GM10248 (cell line): ENCODE results near the gene CNR1.

Experiments used
- CTCF ChIA-PET: fragments of 300-600 bp; sonication (Branson Sonifier 250); formaldehyde crosslinking; extraction: SDS; loops from one replicate; lab custom pipeline; 2021; ENCODE audit warnings: antibody characterized with exemption; lab: Yijun Ruan, JAX
- POLR2A ChIA-PET: fragments of 350-650 bp; sonication (Branson Sonifier 250); formaldehyde crosslinking; extraction: SDS; loops from one replicate; lab custom pipeline; 2020; ENCODE audit warnings: antibody characterized with exemption; lab: Yijun Ruan, JAX
- DNase-seq: peaks from one replicate; pipeline ENCODE4 v3.0.0; 2012; ENCODE audit errors: extremely low spot score
- TF ChIP-seq, protein P1 (sequence below): IDR thresholded peaks from 2 replicates; pipeline ENCODE4 v1.5.1; 2012; ENCODE audit warnings: mild to moderate bottlenecking, low read depth; ENCODE audit errors: extremely low read depth, missing control alignments, control extremely low read depth

Gene CNR1

DNA sequence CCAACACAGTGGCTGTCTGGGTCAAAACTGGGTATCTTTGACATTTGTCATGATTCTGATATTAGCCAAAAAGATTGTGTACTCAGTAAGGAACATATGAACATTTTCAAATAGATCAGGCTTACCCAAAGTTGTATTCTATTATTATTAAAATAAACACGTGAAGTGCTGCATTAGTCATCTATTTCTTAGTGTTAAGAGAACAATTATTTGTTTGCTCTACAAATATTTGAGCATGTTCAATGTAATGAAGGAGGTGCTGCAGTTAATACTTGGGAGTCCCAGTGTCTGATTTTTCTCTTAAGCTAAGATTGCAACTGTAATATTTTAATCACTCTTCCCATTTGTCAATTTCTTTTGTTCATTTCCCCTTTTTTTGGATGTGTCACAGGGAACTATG lies 28.2 kb downstream of the CNR1 start:
- no peak for DNase-seq
- CTCF ChIA-PET = interaction anchor here (2.1 kb wide), 1 partner anchor 19 kb away, joined by 8 read pairs; no protein-coding TSS in a partner anchor
- TF ChIP-seq, protein P1, sequence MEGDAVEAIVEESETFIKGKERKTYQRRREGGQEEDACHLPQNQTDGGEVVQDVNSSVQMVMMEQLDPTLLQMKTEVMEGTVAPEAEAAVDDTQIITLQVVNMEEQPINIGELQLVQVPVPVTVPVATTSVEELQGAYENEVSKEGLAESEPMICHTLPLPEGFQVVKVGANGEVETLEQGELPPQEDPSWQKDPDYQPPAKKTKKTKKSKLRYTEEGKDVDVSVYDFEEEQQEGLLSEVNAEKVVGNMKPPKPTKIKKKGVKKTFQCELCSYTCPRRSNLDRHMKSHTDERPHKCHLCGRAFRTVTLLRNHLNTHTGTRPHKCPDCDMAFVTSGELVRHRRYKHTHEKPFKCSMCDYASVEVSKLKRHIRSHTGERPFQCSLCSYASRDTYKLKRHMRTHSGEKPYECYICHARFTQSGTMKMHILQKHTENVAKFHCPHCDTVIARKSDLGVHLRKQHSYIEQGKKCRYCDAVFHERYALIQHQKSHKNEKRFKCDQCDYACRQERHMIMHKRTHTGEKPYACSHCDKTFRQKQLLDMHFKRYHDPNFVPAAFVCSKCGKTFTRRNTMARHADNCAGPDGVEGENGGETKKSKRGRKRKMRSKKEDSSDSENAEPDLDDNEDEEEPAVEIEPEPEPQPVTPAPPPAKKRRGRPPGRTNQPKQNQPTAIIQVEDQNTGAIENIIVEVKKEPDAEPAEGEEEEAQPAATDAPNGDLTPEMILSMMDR = no peak
- POLR2A ChIA-PET = no interaction called here

DNA sequence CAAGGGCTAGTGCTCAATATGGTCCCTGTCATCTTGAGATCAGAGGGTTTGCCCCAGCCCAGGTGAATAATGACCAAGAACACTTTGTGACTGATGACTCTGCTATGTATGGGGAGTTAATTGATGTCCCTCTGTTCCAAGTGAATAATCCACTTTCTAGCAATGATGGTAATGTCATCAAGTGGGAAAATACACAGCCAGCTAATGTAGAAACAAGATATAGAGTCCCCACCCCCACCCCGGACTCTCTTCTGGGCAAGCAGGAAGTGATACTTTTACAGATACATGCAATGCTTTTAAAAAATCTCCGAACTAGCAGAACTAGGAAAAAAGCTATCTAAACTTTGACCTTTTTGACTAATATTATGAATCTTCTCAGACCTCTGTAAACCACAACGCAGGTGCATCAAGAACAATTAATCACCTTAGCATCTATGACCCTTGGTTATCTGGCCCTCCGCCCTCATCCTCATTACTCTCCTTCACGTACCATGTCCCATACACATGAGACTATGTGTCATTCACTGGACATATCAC lies 30.5 kb downstream of the CNR1 start:
- POLR2A ChIA-PET = no interaction called here
- peak; percentile 41 for DNase-seq
- TF ChIP-seq, protein P1 = no peak
- CTCF ChIA-PET = interaction anchor here (0.7 to 1.6 kb wide), 4 partner anchors 10 to 996 kb away, joined by 3 to 6 read pairs (median 4); no protein-coding TSS in a partner anchor

DNA sequence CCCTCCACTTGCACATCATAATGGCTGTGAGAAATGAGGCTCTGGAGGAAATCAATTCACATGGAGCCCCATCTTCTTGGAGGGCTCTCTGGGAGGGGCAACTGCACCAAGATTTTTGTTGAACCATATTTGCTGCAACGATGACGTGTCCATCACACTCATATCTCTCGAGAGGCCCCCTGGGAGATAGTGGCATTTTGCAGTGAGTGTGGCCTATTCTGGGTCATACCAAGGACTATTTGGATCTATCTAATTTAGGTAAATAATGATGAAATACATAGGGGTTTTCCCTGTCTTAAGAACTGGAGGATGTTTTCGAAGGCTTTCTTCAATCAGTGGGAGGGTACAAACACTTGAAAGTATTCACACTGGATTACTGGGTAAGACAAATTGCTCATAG lies 31.6 kb downstream of the CNR1 start:
- POLR2A ChIA-PET = no interaction called here
- TF ChIP-seq, protein P1 = no peak
- CTCF ChIA-PET = no interaction called here
- DNase-seq = no peak

DNA sequence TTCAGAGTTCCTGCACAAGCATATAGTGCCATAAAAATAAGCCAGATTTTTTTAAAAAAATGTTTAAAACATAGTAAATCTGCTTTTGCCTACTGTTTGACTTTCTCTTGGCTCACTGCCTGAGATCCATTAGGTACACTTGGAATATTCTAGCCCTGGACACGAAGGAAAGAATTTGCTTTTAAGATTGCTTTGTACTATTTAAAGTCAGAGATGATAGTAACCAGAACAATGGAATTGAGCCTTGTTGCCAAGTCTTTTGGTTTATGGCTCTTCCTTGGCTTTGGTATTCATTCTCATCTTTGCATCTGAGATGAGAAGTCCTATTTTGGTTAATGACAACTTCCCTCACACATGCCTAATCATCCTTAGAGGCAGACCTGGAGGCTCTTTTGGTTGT lies 32.4 kb downstream of the CNR1 start:
- TF ChIP-seq, protein P1 = no peak
- ChIA-PET POLR2A (no interaction called here), CTCF (no interaction called here)
- no peak for DNase-seq

DNA sequence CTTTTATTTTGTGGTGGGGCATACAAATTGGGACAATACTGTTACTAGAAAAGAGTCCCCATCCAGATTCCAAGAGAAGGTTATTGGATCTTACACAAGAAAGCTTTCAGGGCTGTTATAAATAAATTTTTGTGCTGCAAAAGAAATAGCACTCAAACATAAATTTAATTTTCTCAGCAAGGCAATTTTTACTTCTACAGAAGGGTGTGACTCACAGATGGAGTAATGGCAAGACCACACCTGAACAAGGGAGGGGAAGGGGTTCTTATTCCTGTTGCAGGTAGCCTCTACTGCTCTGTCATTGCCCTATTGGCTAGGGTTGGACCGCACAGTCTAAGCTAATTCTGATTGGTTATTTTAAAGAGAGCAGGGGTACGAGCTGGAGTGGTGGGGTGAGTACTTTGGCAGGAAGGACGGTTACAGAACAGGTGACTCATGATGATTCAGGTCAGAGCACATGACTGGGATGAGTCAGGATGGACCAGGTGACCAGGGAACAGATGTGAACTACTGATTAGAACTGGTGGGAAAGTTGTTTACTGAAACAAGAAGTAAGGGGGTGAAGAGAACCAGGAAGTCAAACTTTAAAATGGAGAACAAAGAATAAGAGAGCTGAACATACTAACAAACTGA lies 41.1 kb downstream of the CNR1 start:
- ChIA-PET CTCF (no interaction called here), POLR2A (no interaction called here)
- DNase-seq = no peak
- TF ChIP-seq, protein P1 = no peak

DNA sequence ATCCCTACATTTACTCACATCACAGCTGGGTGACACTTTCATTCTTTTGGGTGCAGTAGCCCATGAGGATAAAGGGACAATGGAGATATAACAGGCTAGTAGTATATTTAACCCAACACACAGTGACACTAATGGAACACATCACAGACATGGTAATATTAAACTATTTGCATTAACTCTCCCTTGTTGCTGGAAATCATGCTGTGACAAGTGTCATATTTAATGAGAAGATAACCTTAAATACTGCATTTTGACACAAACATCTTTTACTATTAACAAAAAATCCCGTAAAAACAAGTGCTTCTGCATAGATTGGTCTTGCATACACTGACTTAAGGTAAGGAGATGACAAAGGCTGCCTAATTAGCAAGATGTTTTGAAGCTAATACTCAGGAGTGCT lies 45.5 kb downstream of the CNR1 start:
- ChIA-PET CTCF (interaction anchor here (1.2 kb wide), 1 partner anchor 99 kb away, joined by 3 read pairs; no protein-coding TSS in a partner anchor), POLR2A (no interaction called here)
- DNase-seq = no peak
- TF ChIP-seq, protein P1 = no peak
